Activated T-helper 1 cell treated with anti-CD3 and anti-CD28 coated beads, Interleukin-12 subunit alpha, Interleukin-12 subunit beta, Interleukin-2, Interleukin-4 antibody, amounts not matched to agents 30 ng/mL and 10 ng/mL and 1 ng/mL, durations not matched to agents 14 hours and 24 hours and 36 hours (primary cell): ENCODE results near the gene ADCYAP1R1. TPM values are rescaled to one million over a fixed set of nuclear protein-coding genes. Genes with fewer than 3 reads are reported as not detected.

Experiments
- DNase-seq: peaks from one replicate; pipeline ENCODE4 v3.0.0; 2021; ENCODE audit warnings: low spot score
- H3K27ac Mint-ChIP-seq: one replicate; pipeline ENCODE4 v1.8.0; 2021; ENCODE audit warnings: mild to moderate bottlenecking, mixed read lengths
- H3K27me3 Mint-ChIP-seq: one replicate; pipeline ENCODE4 v1.8.0; 2022; ENCODE audit warnings: mild to moderate bottlenecking, moderate library complexity, mixed read lengths; ENCODE audit not compliant: insufficient read depth
- H3K36me3 Mint-ChIP-seq: one replicate; pipeline ENCODE4 v1.8.0; 2021; ENCODE audit warnings: low read depth, mixed read lengths
- H3K4me1 Mint-ChIP-seq: one replicate; pipeline ENCODE4 v1.8.0; 2021; ENCODE audit warnings: low read depth, mixed read lengths
- H3K4me3 Mint-ChIP-seq: one replicate; pipeline ENCODE4 v1.8.0; 2021; ENCODE audit warnings: mild to moderate bottlenecking, moderate library complexity, mixed read lengths
- H3K9me3 Mint-ChIP-seq: one replicate; pipeline ENCODE4 v1.8.0; 2021; ENCODE audit warnings: mixed read lengths
- intact Hi-C: fragments of 100-400 bp; cut with micrococcal nuclease; formaldehyde crosslinking; loops from one replicate; pipeline ENCODE4 v1.15.1; 2024
- total RNA-seq: library from RNA; stranded (reverse); gene quantifications from 2 replicates; pipeline ENCODE4 v1.2.3, GENCODE V29; 2022

The ADCYAP1R1 gene
- total RNA-seq, 1 donor from 2014 or later: not detected

GRCh38 chr7:31022726-31023125, 29.4 kb upstream of the ADCYAP1R1 start:
- Mint-ChIP-seq H3K27me3 (no peaks in the 10 kb centered on the region), H3K9me3 (no peaks in the 10 kb centered on the region), H3K4me1 (peaks cover 13% of the 10 kb centered on the region), H3K4me3 (no peak overlapping the region), H3K27ac (no peak overlapping the region), H3K36me3 (no peaks in the 10 kb centered on the region)
- intact Hi-C loops: no loop called here
- no peak for DNase-seq

GRCh38 chr7:31023877-31024276, 28.2 kb upstream of the ADCYAP1R1 start:
- Mint-ChIP-seq H3K36me3 (no peaks in the 10 kb centered on the region), H3K9me3 (no peaks in the 10 kb centered on the region), H3K27ac (peak overlapping the region; percentile 12), H3K27me3 (no peaks in the 10 kb centered on the region), H3K4me3 (no peak overlapping the region), H3K4me1 (peaks cover 13% of the 10 kb centered on the region)
- intact Hi-C loops: no loop called here
- DNase-seq: no peak

- intact Hi-C loops: no loop called here
- Mint-ChIP-seq H3K27me3 (peaks cover 1% of the 10 kb centered on the region), H3K9me3 (no peaks in the 10 kb centered on the region), H3K4me1 (peaks cover 13% of the 10 kb centered on the region), H3K27ac (no peak overlapping the region), H3K4me3 (no peak overlapping the region), H3K36me3 (no peaks in the 10 kb centered on the region)
- no peak for DNase-seq
These were observed 24.7 kb upstream of the ADCYAP1R1 start for GRCh38 chr7:31027161-31027965.

GRCh38 chr7:31028006-31028405, 24.1 kb upstream of the ADCYAP1R1 start:
- intact Hi-C loops: no loop called here
- H3K4me3 Mint-ChIP-seq: no peak overlapping the region
- H3K27me3 Mint-ChIP-seq: peaks cover 1% of the 10 kb centered on the region
- peaks cover 13% of the 10 kb centered on the region for H3K4me1 Mint-ChIP-seq
- H3K9me3 Mint-ChIP-seq: no peaks in the 10 kb centered on the region
- H3K36me3 Mint-ChIP-seq: no peaks in the 10 kb centered on the region
- no peak for DNase-seq
- H3K27ac Mint-ChIP-seq: no peak overlapping the region

GRCh38 chr7:31028417-31028992, 23.6 kb upstream of the ADCYAP1R1 start:
- Mint-ChIP-seq H3K4me1 (peaks cover 10% of the 10 kb centered on the region), H3K36me3 (no peaks in the 10 kb centered on the region)
- intact Hi-C loops: no loop called here

GRCh38 chr7:31029251-31030042, 22.7 kb upstream of the ADCYAP1R1 start:
- Mint-ChIP-seq H3K27me3 (peaks cover 1% of the 10 kb centered on the region), H3K4me3 (no peak overlapping the region), H3K27ac (no peak overlapping the region), H3K36me3 (no peaks in the 10 kb centered on the region), H3K4me1 (peaks cover under 1% of the 10 kb centered on the region), H3K9me3 (no peaks in the 10 kb centered on the region)
- intact Hi-C loops: no loop called here
- DNase-seq: no peak

More at GRCh38 chr7:31028417-31028992, 23.6 kb upstream of the ADCYAP1R1 start:
- Mint-ChIP-seq H3K9me3 (no peaks in the 10 kb centered on the region), H3K4me3 (no peak overlapping the region), H3K27ac (no peak overlapping the region), H3K27me3 (peaks cover 1% of the 10 kb centered on the region)
- DNase-seq: no peak

GRCh38 chr7:31033674-31034300, 18.3 kb upstream of the ADCYAP1R1 start:
- Mint-ChIP-seq H3K4me1 (no peaks in the 10 kb centered on the region), H3K27me3 (peaks cover 5% of the 10 kb centered on the region), H3K4me3 (no peak overlapping the region), H3K27ac (no peak overlapping the region), H3K9me3 (no peaks in the 10 kb centered on the region), H3K36me3 (no peaks in the 10 kb centered on the region)
- no peak for DNase-seq
- intact Hi-C loops: no loop called here

GRCh38 chr7:31036924-31037323, 15.2 kb upstream of the ADCYAP1R1 start:
- intact Hi-C loops: no loop called here
- DNase-seq: no peak
- H3K27ac Mint-ChIP-seq: no peak overlapping the region
- H3K4me1 Mint-ChIP-seq: no peaks in the 10 kb centered on the region
- no peaks in the 10 kb centered on the region for H3K36me3 Mint-ChIP-seq
- H3K27me3 Mint-ChIP-seq: peaks cover 5% of the 10 kb centered on the region
- no peaks in the 10 kb centered on the region for H3K9me3 Mint-ChIP-seq
- H3K4me3 Mint-ChIP-seq: no peak overlapping the region

- DNase-seq: no peak
- H3K4me1 Mint-ChIP-seq: no peaks in the 10 kb centered on the region
- H3K4me3 Mint-ChIP-seq: no peak overlapping the region
- H3K27ac Mint-ChIP-seq: no peak overlapping the region
- H3K9me3 Mint-ChIP-seq: no peaks in the 10 kb centered on the region
- H3K27me3 Mint-ChIP-seq: peaks cover 7% of the 10 kb centered on the region
- intact Hi-C loops: no loop called here
- H3K36me3 Mint-ChIP-seq: no peaks in the 10 kb centered on the region
These were observed 9.0 kb upstream of the ADCYAP1R1 start for GRCh38 chr7:31043051-31043471.

GRCh38 chr7:31044529-31044928, 7.6 kb upstream of the ADCYAP1R1 start:
- Mint-ChIP-seq H3K9me3 (no peaks in the 10 kb centered on the region), H3K27ac (no peak overlapping the region), H3K27me3 (peaks cover 7% of the 10 kb centered on the region), H3K36me3 (no peaks in the 10 kb centered on the region), H3K4me1 (no peaks in the 10 kb centered on the region), H3K4me3 (no peak overlapping the region)
- no peak for DNase-seq
- intact Hi-C loops: no loop called here

GRCh38 chr7:31046723-31047122, 5.4 kb upstream of the ADCYAP1R1 start:
- intact Hi-C loops: no loop called here

GRCh38 chr7:31047313-31048146, 4.6 kb upstream of the ADCYAP1R1 start:
- no peaks in the 10 kb centered on the region for H3K36me3 Mint-ChIP-seq
- no peak for DNase-seq
- H3K4me1 Mint-ChIP-seq: no peaks in the 10 kb centered on the region
- H3K27me3 Mint-ChIP-seq: peaks cover 19% of the 10 kb centered on the region
- intact Hi-C loops: no loop called here
- no peak overlapping the region for H3K27ac Mint-ChIP-seq
- no peaks in the 10 kb centered on the region for H3K9me3 Mint-ChIP-seq
- H3K4me3 Mint-ChIP-seq: no peak overlapping the region

More at GRCh38 chr7:31046723-31047122, 5.4 kb upstream of the ADCYAP1R1 start:
- no peaks in the 10 kb centered on the region for H3K4me1 Mint-ChIP-seq
- H3K27me3 Mint-ChIP-seq: peaks cover 17% of the 10 kb centered on the region
- H3K9me3 Mint-ChIP-seq: no peaks in the 10 kb centered on the region
- no peaks in the 10 kb centered on the region for H3K36me3 Mint-ChIP-seq
- H3K4me3 Mint-ChIP-seq: no peak overlapping the region
- no peak overlapping the region for H3K27ac Mint-ChIP-seq
- DNase-seq: no peak
